Measurements from ENCODE around the gene CKMT2. TPM values are rescaled to one million over a fixed set of nuclear protein-coding genes. Genes with fewer than 3 reads are reported as not detected.

The CKMT2 gene
- total RNA-seq, 1 experiment from 2014 or later: not detected

DNA sequence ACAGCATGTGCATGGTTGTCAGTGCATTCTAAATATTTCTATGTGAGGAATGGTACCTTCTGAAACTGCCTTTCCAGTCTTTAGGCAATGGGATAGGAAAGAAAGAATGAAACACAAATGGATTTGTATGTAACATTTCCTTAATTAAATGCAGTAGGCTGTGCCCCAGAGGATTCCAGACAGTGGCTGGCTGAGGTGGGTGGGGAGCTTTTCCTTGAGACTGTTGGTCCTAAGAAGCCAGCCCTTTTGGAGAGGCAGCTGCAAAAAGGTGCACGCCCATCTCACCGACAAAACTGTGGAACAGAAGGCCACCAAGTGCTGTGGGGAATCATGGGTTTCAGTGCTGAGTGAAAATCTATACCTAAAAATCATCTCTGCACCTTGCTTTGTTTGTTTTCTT is 6.8 kb upstream of the CKMT2 start:
- no peaks in the 10 kb centered on the region for H3K27me3 ChIP-seq (ENCODE audit: control insufficient read depth, insufficient read depth, low read length)
- H3K27ac ChIP-seq (ENCODE audit: low read length): no peak overlapping the region
- no peaks in the 10 kb centered on the region for H3K4me1 ChIP-seq (ENCODE audit: control insufficient read depth, insufficient read depth, low read length)
- intact Hi-C loops (cut with micrococcal nuclease; ENCODE audit: unreplicated experiment) (no loop called here), in situ Hi-C loops (cut with HindIII; ENCODE audit: low pct_unique_long_range_greater_than_20kb, low sequenced_read_pairs) (no loop called here)
- no peaks in the 10 kb centered on the region for H3K9me3 ChIP-seq (ENCODE audit: control insufficient read depth, insufficient read depth, low read depth, low read length)
- ATAC-seq: no peak
- TF ChIP-seq TCF7L2 (IDR thresholded peaks at IDR 0.05; ENCODE audit: low read depth, low read length): no peak
- TF ChIP-seq, protein P1, sequence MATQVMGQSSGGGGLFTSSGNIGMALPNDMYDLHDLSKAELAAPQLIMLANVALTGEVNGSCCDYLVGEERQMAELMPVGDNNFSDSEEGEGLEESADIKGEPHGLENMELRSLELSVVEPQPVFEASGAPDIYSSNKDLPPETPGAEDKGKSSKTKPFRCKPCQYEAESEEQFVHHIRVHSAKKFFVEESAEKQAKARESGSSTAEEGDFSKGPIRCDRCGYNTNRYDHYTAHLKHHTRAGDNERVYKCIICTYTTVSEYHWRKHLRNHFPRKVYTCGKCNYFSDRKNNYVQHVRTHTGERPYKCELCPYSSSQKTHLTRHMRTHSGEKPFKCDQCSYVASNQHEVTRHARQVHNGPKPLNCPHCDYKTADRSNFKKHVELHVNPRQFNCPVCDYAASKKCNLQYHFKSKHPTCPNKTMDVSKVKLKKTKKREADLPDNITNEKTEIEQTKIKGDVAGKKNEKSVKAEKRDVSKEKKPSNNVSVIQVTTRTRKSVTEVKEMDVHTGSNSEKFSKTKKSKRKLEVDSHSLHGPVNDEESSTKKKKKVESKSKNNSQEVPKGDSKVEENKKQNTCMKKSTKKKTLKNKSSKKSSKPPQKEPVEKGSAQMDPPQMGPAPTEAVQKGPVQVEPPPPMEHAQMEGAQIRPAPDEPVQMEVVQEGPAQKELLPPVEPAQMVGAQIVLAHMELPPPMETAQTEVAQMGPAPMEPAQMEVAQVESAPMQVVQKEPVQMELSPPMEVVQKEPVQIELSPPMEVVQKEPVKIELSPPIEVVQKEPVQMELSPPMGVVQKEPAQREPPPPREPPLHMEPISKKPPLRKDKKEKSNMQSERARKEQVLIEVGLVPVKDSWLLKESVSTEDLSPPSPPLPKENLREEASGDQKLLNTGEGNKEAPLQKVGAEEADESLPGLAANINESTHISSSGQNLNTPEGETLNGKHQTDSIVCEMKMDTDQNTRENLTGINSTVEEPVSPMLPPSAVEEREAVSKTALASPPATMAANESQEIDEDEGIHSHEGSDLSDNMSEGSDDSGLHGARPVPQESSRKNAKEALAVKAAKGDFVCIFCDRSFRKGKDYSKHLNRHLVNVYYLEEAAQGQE (IDR thresholded peaks at IDR 0.05; ENCODE audit: insufficient read depth in 1 of 2, low read depth in 2 of 2, low read length in 1 of 2): no peak
- no peak for TF ChIP-seq SIN3A (IDR thresholded peaks at IDR 0.05; ENCODE audit: borderline replicate concordance, insufficient read depth, low read depth, low read length)
- TF ChIP-seq, protein P2, sequence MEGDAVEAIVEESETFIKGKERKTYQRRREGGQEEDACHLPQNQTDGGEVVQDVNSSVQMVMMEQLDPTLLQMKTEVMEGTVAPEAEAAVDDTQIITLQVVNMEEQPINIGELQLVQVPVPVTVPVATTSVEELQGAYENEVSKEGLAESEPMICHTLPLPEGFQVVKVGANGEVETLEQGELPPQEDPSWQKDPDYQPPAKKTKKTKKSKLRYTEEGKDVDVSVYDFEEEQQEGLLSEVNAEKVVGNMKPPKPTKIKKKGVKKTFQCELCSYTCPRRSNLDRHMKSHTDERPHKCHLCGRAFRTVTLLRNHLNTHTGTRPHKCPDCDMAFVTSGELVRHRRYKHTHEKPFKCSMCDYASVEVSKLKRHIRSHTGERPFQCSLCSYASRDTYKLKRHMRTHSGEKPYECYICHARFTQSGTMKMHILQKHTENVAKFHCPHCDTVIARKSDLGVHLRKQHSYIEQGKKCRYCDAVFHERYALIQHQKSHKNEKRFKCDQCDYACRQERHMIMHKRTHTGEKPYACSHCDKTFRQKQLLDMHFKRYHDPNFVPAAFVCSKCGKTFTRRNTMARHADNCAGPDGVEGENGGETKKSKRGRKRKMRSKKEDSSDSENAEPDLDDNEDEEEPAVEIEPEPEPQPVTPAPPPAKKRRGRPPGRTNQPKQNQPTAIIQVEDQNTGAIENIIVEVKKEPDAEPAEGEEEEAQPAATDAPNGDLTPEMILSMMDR (IDR thresholded peaks at IDR 0.05): no peak
- no peak for TF ChIP-seq POLR2AphosphoS5 (IDR thresholded peaks at IDR 0.05; ENCODE audit: low read depth, low read length)
- DNase-seq (ENCODE audit: low read depth, low spot score): no peak
- ChIA-PET POLR2A (no interaction called here), CTCF (no interaction called here)
- no peak overlapping the region for H3K4me3 ChIP-seq (ENCODE audit: low read depth in 2 of 2, low read length in 2 of 2)
- BruUV-seq (replicated peaks): no TSS peak
- no peaks in the 10 kb centered on the region for H3K36me3 ChIP-seq (ENCODE audit: control insufficient read depth, insufficient read depth, low read length)

DNA sequence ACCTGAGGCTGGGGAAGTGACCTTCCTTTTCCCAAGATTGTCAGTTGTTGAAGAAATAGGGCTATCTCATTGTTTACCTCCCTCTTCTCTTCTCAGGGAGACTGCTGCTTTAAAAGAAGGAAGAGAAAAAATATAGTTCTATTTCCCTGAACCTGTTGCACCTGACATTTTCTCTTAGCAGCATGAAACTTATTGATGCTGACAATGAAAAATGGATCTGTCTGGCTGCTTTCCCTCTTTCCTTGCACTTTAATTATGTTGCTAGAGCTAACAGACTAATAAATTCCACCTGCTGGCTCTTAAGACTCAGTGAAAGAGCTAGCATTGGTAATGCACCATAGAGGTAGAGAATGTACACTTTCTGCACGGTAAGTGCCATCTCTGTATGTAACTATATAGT is 6.2 kb upstream of the CKMT2 start:
- in situ Hi-C loops (cut with HindIII; ENCODE audit: low pct_unique_long_range_greater_than_20kb, low sequenced_read_pairs) (no loop called here), intact Hi-C loops (cut with micrococcal nuclease; ENCODE audit: unreplicated experiment) (no loop called here)
- CTCF ChIA-PET: no interaction called here
- POLR2A ChIA-PET: no interaction called here
- no TSS peak for BruUV-seq (replicated peaks)
- no peaks in the 10 kb centered on the region for H3K27me3 ChIP-seq (ENCODE audit: control insufficient read depth, insufficient read depth, low read length)
- no peak for ATAC-seq
- DNase-seq (ENCODE audit: low read depth, low spot score): no peak
- no peaks in the 10 kb centered on the region for H3K4me1 ChIP-seq (ENCODE audit: control insufficient read depth, insufficient read depth, low read length)
- H3K36me3 ChIP-seq (ENCODE audit: control insufficient read depth, insufficient read depth, low read length): no peaks in the 10 kb centered on the region
- H3K4me3 ChIP-seq (ENCODE audit: low read depth in 2 of 2, low read length in 2 of 2): no peak overlapping the region
- TF ChIP-seq TCF7L2 (IDR thresholded peaks at IDR 0.05; ENCODE audit: low read depth, low read length) (no peak), POLR2AphosphoS5 (IDR thresholded peaks at IDR 0.05; ENCODE audit: low read depth, low read length) (no peak), SIN3A (IDR thresholded peaks at IDR 0.05; ENCODE audit: borderline replicate concordance, insufficient read depth, low read depth, low read length) (no peak)
- TF ChIP-seq, protein P1 (IDR thresholded peaks at IDR 0.05; ENCODE audit: insufficient read depth in 1 of 2, low read depth in 2 of 2, low read length in 1 of 2): no peak
- TF ChIP-seq, protein P2 (IDR thresholded peaks at IDR 0.05): no peak
- no peaks in the 10 kb centered on the region for H3K9me3 ChIP-seq (ENCODE audit: control insufficient read depth, insufficient read depth, low read depth, low read length)
- H3K27ac ChIP-seq (ENCODE audit: low read length): no peak overlapping the region
